Tibial artery (tissue), 4 donors: ENCODE data around the gene CD2BP2.
"Not testable (repeated sequence)": the region's sequence is repeated elsewhere in the genome, so short reads cannot be mapped to it uniquely, and the experiment has no call there.

ENCODE experiments used
- DNase-seq, 2 donors: peaks; one replicate each; pipeline ENCODE4 v3.0.0-alpha.2; 2019
- H3K27ac ChIP-seq, 2 donors: fragments of 200-600 bp; sonication (generic) in 1 of 2; 1 replicate in 1 of 2; 2 replicates in 1 of 2; pipeline ENCODE4 v1.5.1; 2018 to 2019; ENCODE audit warnings: mild to moderate bottlenecking in 1 of 2
- H3K27me3 ChIP-seq, 2 donors: fragments of 200-600 bp; sonication (generic) in 1 of 2; one replicate each; pipeline versions ENCODE4 v1.5.1 to v1.6.0; 2016 to 2019
- H3K36me3 ChIP-seq, 3 donors: fragments of 200-600 bp; sonication (generic) in 2 of 3; one replicate each; pipeline ENCODE4 v1.5.1; 2016 to 2019; ENCODE audit warnings: mild to moderate bottlenecking in 2 of 3
- H3K4me1 ChIP-seq, 4 donors: fragments of 200-600 bp; sonication (generic) in 2 of 4; 1 replicate in 3 of 4; 2 replicates in 1 of 4; pipeline ENCODE4 v1.5.1; 2016 to 2019
- H3K4me3 ChIP-seq, 2 donors: fragments of 200-600 bp; sonication (generic) in 1 of 2; 1 replicate in 1 of 2; 2 replicates in 1 of 2; pipeline ENCODE4 v1.5.1; 2018 to 2019; ENCODE audit warnings: mild to moderate bottlenecking in 2 of 2
- H3K9me3 ChIP-seq, 3 donors: fragments of 200-600 bp; sonication (generic) in 1 of 3; one replicate each; pipeline ENCODE4 v1.5.1; 2016 to 2019
- CTCF ChIP-seq, 2 experiments: fragments of 200-600 bp in 1 of 2; fragments of 450-650 bp in 1 of 2; IDR thresholded peaks; one replicate each; pipeline ENCODE4 v1.5.1; 2017 to 2019; ENCODE audit warnings: antibody characterized with exemption in 2 of 2, mild to moderate bottlenecking in 1 of 2, moderate library complexity in 1 of 2
- intact Hi-C: fragments of 100-400 bp; cut with DNase I; formaldehyde crosslinking; loops from one replicate; pipeline ENCODE4 v1.15.0; 2023; ENCODE audit warnings: low total_unique reads

Gene CD2BP2

GRCh38 chr16:30350134-30350871 is 4.8 kb downstream of the CD2BP2 start:
- intact Hi-C loops: no loop called here
- H3K4me1 ChIP-seq: peaks cover 0 to 35% (median 33%) of the 10 kb centered on the region in 4 donors
- DNase-seq: peak in 1 of 2 donors; percentile 15
- peaks cover 0 to 42% (median 34%) of the 10 kb centered on the region in 3 donors for H3K36me3 ChIP-seq
- H3K9me3 ChIP-seq: no peaks in the 10 kb centered on the region
- TF ChIP-seq CTCF (IDR thresholded peaks at IDR 0.05): no peak
- no peak overlapping the region for H3K4me3 ChIP-seq
- H3K27ac ChIP-seq: no peak overlapping the region
- H3K27me3 ChIP-seq: no peaks in the 10 kb centered on the region

DNA sequence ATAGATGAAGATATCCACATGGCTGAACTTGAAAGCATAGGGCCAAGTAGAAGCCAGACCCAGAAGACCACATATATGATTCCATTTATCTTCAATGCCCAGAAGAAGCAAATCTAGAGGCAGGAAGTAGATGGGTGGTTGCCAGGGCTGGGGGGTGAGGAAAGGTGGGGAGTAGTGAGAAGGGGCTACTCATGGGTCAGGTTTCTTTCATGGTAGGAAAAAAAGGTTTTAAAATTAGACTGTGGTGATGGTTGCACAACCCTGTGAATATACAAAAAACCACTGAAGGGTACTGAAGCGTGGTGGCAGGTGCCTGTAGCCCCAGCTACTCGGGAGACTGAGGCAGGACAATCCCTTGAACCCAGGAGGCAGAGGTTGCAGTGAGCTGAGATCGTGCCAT is 5.4 kb downstream of the CD2BP2 start:
- no peak for DNase-seq
- H3K4me3 ChIP-seq: no peak overlapping the region
- TF ChIP-seq CTCF (IDR thresholded peaks at IDR 0.05): no peak

DNA sequence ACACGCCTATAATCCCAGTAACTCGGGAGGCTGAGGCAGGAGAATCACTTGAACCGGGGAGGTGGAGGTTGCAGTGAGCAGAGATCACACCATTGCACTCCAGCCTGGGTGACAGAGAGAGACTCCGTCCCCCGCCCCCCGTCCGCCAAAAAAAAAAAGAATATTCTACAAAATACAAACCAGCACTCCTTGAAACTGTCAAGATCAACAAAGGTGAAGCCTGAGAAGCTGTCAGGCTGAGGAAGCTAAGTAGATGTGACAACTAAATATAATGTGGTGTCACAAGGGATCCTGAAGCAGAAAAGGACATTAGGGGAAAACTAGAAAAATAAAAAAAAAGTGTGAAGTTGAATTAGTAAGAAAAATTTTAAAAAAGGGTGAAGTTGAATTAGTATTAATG is 6.2 kb downstream of the CD2BP2 start:
- H3K4me3 ChIP-seq: no peak overlapping the region
- H3K9me3 ChIP-seq: no peaks in the 10 kb centered on the region
- H3K4me1 ChIP-seq: peaks cover 0 to 27% (median 27%) of the 10 kb centered on the region in 4 donors
- no peak overlapping the region for H3K27ac ChIP-seq
- intact Hi-C loops: no loop called here
- H3K36me3 ChIP-seq: peaks cover 0 to 42% (median 33%) of the 10 kb centered on the region in 3 donors
- DNase-seq: no peak
- H3K27me3 ChIP-seq: no peaks in the 10 kb centered on the region
- TF ChIP-seq CTCF (IDR thresholded peaks at IDR 0.05): no peak

More for the DNA sequence above, 5.4 kb downstream of the CD2BP2 start:
- H3K9me3 ChIP-seq: no peaks in the 10 kb centered on the region
- no peak overlapping the region for H3K27ac ChIP-seq
- intact Hi-C loops: no loop called here
- H3K27me3 ChIP-seq: no peaks in the 10 kb centered on the region
- peaks cover 0 to 35% (median 33%) of the 10 kb centered on the region in 4 donors for H3K4me1 ChIP-seq
- peaks cover 0 to 42% (median 34%) of the 10 kb centered on the region in 3 donors for H3K36me3 ChIP-seq

- no peak overlapping the region for H3K4me3 ChIP-seq
- H3K4me1 ChIP-seq: peaks cover 0 to 19% (median 18%) of the 10 kb centered on the region in 4 donors
- H3K9me3 ChIP-seq: no peaks in the 10 kb centered on the region
- no peaks in the 10 kb centered on the region for H3K27me3 ChIP-seq
- H3K27ac ChIP-seq: no peak overlapping the region
- intact Hi-C loops: no loop called here
- peaks cover 0 to 34% (median 25%) of the 10 kb centered on the region in 3 donors for H3K36me3 ChIP-seq
- TF ChIP-seq CTCF (IDR thresholded peaks at IDR 0.05): no peak
- no peak for DNase-seq
Measured at GRCh38 chr16:30348113-30348512, 7.0 kb downstream of the CD2BP2 start.

DNA sequence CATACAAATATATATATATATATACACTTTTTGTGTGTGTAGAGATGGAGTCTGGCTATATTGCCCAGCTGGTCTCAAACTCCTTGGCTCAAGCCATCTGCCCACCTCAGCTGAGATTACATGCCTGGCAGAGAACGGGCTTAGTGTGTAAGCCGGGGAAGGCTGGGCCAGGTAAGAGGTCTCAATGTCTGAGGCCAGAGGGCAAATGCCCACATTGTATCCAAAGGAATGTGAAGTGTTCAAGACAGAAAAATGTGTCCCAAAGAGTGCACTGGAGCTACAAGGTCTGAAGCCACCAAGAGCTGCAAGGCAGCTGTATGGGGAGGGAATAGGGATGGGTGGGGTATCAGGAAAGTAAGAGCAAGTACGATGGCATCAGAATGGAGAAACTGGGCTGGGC is 8.8 kb downstream of the CD2BP2 start:
- H3K27me3 ChIP-seq: no peaks in the 10 kb centered on the region
- no peaks in the 10 kb centered on the region for H3K9me3 ChIP-seq
- peaks cover 0 to 16% (median 8%) of the 10 kb centered on the region in 3 donors for H3K36me3 ChIP-seq
- H3K4me1 ChIP-seq: peaks cover 0 to 2% (median under 1%) of the 10 kb centered on the region in 4 donors
- intact Hi-C loops: no loop called here
- no peak overlapping the region for H3K4me3 ChIP-seq
- TF ChIP-seq CTCF (IDR thresholded peaks at IDR 0.05): no peak
- no peak overlapping the region for H3K27ac ChIP-seq
- no peak for DNase-seq

- H3K4me3 ChIP-seq, DNase-seq, intact Hi-C loops: not testable (repeated sequence)
Measured at GRCh38 chr16:30343491-30343820, 11.7 kb downstream of the CD2BP2 start.

More at GRCh38 chr16:30343491-30343820, 11.7 kb downstream of the CD2BP2 start:
- not testable (repeated sequence) for H3K4me1 ChIP-seq, H3K36me3 ChIP-seq, H3K27me3 ChIP-seq, H3K27ac ChIP-seq, H3K9me3 ChIP-seq
